GM23338 (cell line): ENCODE results near the gene SLC6A7. TPM values are rescaled to one million over a fixed set of nuclear protein-coding genes. Genes with fewer than 3 reads are reported as not detected.

Experiments used
- ATAC-seq: fragments of 200-7000 bp; cut with Tn5 transposase; 3 replicates; pipeline ENCODE4 v1.9.1; 2020
- DNase-seq: peaks from one replicate; pipeline ENCODE4 v3.0.0-alpha.2; 2015; ENCODE audit warnings: low spot score
- H2AFZ ChIP-seq: fragments of 200-600 bp; sonication (generic); 2 replicates; pipeline ENCODE4 v1.8.0; 2016; ENCODE audit warnings: antibody characterized with exemption, mild to moderate bottlenecking, moderate library complexity
- H3F3A ChIP-seq: fragments of 200-600 bp; sonication (generic); replicated peaks from 2 replicates; pipeline ENCODE4 v1.8.0; 2017; ENCODE audit warnings: antibody characterized with exemption, mixed run types, low read depth
- H3K27ac ChIP-seq: fragments of 200-600 bp; sonication (generic); 2 replicates; pipeline ENCODE4 v1.6.1; 2016; ENCODE audit warnings: low read depth
- H3K27me3 ChIP-seq: fragments of 200-600 bp; sonication (generic); 2 replicates; pipeline ENCODE4 v1.8.0; 2016; ENCODE audit warnings: mild to moderate bottlenecking, mixed run types, moderate library complexity; ENCODE audit not compliant: insufficient read depth
- H3K36me3 ChIP-seq: fragments of 200-600 bp; sonication (generic); 2 replicates; pipeline ENCODE4 v1.8.0; 2016; ENCODE audit warnings: mild to moderate bottlenecking; ENCODE audit not compliant: insufficient read depth
- H3K4me1 ChIP-seq: fragments of 200-600 bp; sonication (generic); 2 replicates; pipeline ENCODE4 v1.8.0; 2016; ENCODE audit warnings: mild to moderate bottlenecking, moderate library complexity; ENCODE audit not compliant: insufficient read depth
- H3K4me2 ChIP-seq: fragments of 200-600 bp; sonication (generic); 2 replicates; pipeline ENCODE4 v1.7.1; 2017; ENCODE audit warnings: mixed run types
- H3K4me3 ChIP-seq: fragments of 200-600 bp; sonication (generic); 2 replicates; pipeline ENCODE4 v1.6.1; 2016; ENCODE audit warnings: mixed run types
- H3K79me2 ChIP-seq: fragments of 200-600 bp; sonication (generic); replicated peaks from 2 replicates; pipeline ENCODE4 v1.8.0; 2017; ENCODE audit warnings: mild to moderate bottlenecking; ENCODE audit not compliant: insufficient read depth
- H3K9me2 ChIP-seq: fragments of 200-600 bp; sonication (generic); 2 replicates; pipeline ENCODE4 v1.8.0; 2017; ENCODE audit not compliant: insufficient read depth
- H4K20me1 ChIP-seq: fragments of 200-600 bp; sonication (generic); replicated peaks from 2 replicates; pipeline ENCODE4 v1.8.0; 2017; ENCODE audit warnings: mild to moderate bottlenecking; ENCODE audit not compliant: insufficient read depth
- H3K27ac Mint-ChIP-seq: 2 replicates; pipeline ENCODE4 v1.8.0; 2020; ENCODE audit warnings: inconsistent platforms, mild to moderate bottlenecking, moderate library complexity, mixed read lengths
- H3K27me3 Mint-ChIP-seq: 3 replicates; pipeline ENCODE4 v1.8.0; 2022; ENCODE audit warnings: low read depth, mild to moderate bottlenecking, moderate library complexity, mixed read lengths, inconsistent platforms; ENCODE audit not compliant: insufficient read depth, poor library complexity
- H3K36me3 Mint-ChIP-seq: 3 replicates; pipeline ENCODE4 v1.8.0; 2021; ENCODE audit warnings: low read depth, mild to moderate bottlenecking, inconsistent platforms, moderate library complexity, mixed read lengths
- H3K4me1 Mint-ChIP-seq: 3 replicates; pipeline ENCODE4 v1.8.0; 2020; ENCODE audit warnings: mild to moderate bottlenecking, inconsistent platforms, mixed read lengths
- H3K4me3 Mint-ChIP-seq: 3 replicates; pipeline ENCODE4 v1.8.0; 2021; ENCODE audit warnings: moderate library complexity, mild to moderate bottlenecking, inconsistent platforms, mixed read lengths
- H3K9me3 Mint-ChIP-seq: 3 replicates; pipeline ENCODE4 v1.8.0; 2020; ENCODE audit warnings: moderate library complexity, mild to moderate bottlenecking, inconsistent platforms, mixed read lengths
- CREB1 ChIP-seq: fragments of 250-450 bp; sonication (Bioruptor Pico); IDR thresholded peaks from 2 replicates; pipeline ENCODE4 v1.5.0; 2020; ENCODE audit warnings: low read depth, mild to moderate bottlenecking, moderate library complexity
- CTCF ChIP-seq, 2 experiments: fragments of 200-600 bp in 1 of 2; sonication (generic) in 1 of 2; conservative IDR thresholded peaks; 2 replicates each; pipeline versions ENCODE4 v1.5.1 to v1.6.1; 2016 to 2017; ENCODE audit warnings: antibody characterized with exemption in 2 of 2, low read depth in 2 of 2, mild to moderate bottlenecking in 2 of 2, moderate library complexity in 1 of 2
- ETS1 ChIP-seq: IDR thresholded peaks from 2 replicates; pipeline ENCODE4 v1.6.1; 2016; ENCODE audit warnings: antibody characterized with exemption
- EZH2 ChIP-seq: fragments of 200-600 bp; sonication (generic); IDR thresholded peaks from one replicate; pipeline ENCODE4 v1.8.0; 2017; ENCODE audit warnings: antibody characterized with exemption, mild to moderate bottlenecking, low read depth; ENCODE audit not compliant: unreplicated experiment
- EZH2phosphoT487 ChIP-seq: fragments of 200-600 bp; sonication (generic); IDR thresholded peaks from one replicate; pipeline ENCODE4 v1.8.1; 2018; ENCODE audit warnings: antibody characterized with exemption; ENCODE audit not compliant: unreplicated experiment
- JUNB ChIP-seq: IDR thresholded peaks from one replicate; pipeline ENCODE4 v1.6.1; 2016; ENCODE audit warnings: antibody characterized with exemption; ENCODE audit not compliant: unreplicated experiment
- NANOG ChIP-seq: IDR thresholded peaks from 2 replicates; pipeline ENCODE4 v1.6.1; 2016; ENCODE audit warnings: antibody characterized with exemption, borderline replicate concordance
- POLR2AphosphoS5 ChIP-seq: IDR thresholded peaks from 2 replicates; pipeline ENCODE4 v1.6.1; 2016; ENCODE audit warnings: antibody characterized with exemption, low read depth
- STAT1 ChIP-seq: IDR thresholded peaks from one replicate; pipeline ENCODE4 v1.6.1; 2016; ENCODE audit warnings: antibody characterized with exemption; ENCODE audit not compliant: unreplicated experiment
- ZNF114 ChIP-seq: fragments of 250-450 bp; sonication (Bioruptor Pico); IDR thresholded peaks from 2 replicates; pipeline ENCODE4 v1.5.0; 2020; ENCODE audit warnings: mild to moderate bottlenecking, moderate library complexity
- ZNF331 ChIP-seq: fragments of 250-450 bp; sonication (Bioruptor Pico); IDR thresholded peaks from 2 replicates; pipeline ENCODE4 v1.5.0; 2020; ENCODE audit warnings: low read depth, mild to moderate bottlenecking, moderate library complexity
- polyA plus RNA-seq: library from polyadenylated mRNA; unstranded; fragments of >200 nt; fragmentation: Nextera tagmentation; extraction: Ambion mirVana; gene quantifications from 2 replicates; pipeline ENCODE4 v1.2.1, GENCODE V29; 2016
- total RNA-seq: library from RNA; depleted of rRNA; stranded (reverse); fragments of >200 nt; shearing (Covaris generic); gene quantifications from 2 replicates; pipeline ENCODE4 v1.2.3, GENCODE V29; 2014
- TF ChIP-seq, protein P1 (sequence below): IDR thresholded peaks from one replicate; pipeline ENCODE4 v1.6.1; 2018; ENCODE audit warnings: antibody characterized with exemption; ENCODE audit not compliant: unreplicated experiment
- TF ChIP-seq, protein P2 (sequence below): fragments of 250-450 bp; sonication (Bioruptor Pico); IDR thresholded peaks from 2 replicates; pipeline ENCODE4 v1.5.0; 2020; ENCODE audit warnings: mild to moderate bottlenecking, moderate library complexity

The SLC6A7 gene
- total and polyA plus RNA-seq, 2 experiments from 2014 or later, result not detected

DNA sequence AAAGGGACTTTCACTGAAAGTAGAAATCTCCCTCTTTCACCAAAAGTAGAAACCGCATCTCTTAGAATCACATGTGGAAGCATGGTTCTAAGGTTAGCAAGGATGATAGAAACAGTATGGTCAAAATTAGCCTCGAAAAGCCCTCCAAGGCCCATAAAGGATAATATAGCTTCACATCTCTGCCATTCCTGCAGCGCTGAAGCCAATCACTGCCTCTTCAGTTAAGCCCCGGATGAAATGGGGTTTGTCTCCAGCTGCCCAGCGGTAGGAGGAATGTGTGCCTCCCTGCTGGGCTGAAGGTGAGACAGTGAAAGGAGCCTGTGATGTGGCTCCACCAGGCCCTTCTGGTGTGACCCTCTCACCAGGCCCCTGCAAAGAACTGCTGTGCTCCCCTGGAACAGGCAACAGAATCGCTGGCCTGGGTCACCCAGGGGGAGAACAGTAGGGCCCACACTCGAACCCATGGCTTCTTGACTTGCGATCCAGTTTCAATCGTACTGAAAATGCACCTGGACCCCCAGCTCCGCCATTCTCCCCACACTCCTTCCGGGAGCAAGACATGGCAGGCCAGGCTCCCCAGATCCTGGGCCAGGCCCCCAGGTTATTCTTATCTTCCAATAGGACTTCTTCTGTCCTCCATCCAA lies 52.5 kb downstream of the SLC6A7 start:
- H3K9me2 ChIP-seq, result no peaks in the 10 kb centered on the region
- H3K36me3 Mint-ChIP-seq, result no peaks in the 10 kb centered on the region
- no peaks in the 10 kb centered on the region for H4K20me1 ChIP-seq
- no peak overlapping the region for H3K27ac ChIP-seq
- H3K9me3 Mint-ChIP-seq, result no peaks in the 10 kb centered on the region
- no peak overlapping the region for H3K27ac Mint-ChIP-seq
- no peaks in the 10 kb centered on the region for H3K4me1 ChIP-seq
- no peak overlapping the region for H3K4me2 ChIP-seq
- H3K4me1 Mint-ChIP-seq, result peaks cover 3% of the 10 kb centered on the region; the same call in 1 of the 3 replicates
- TF ChIP-seq EZH2, result no peak
- no peak for TF ChIP-seq STAT1
- no peak for TF ChIP-seq ZNF114
- TF ChIP-seq ETS1, result no peak
- TF ChIP-seq EZH2phosphoT487, result no peak
- TF ChIP-seq, protein P1, sequence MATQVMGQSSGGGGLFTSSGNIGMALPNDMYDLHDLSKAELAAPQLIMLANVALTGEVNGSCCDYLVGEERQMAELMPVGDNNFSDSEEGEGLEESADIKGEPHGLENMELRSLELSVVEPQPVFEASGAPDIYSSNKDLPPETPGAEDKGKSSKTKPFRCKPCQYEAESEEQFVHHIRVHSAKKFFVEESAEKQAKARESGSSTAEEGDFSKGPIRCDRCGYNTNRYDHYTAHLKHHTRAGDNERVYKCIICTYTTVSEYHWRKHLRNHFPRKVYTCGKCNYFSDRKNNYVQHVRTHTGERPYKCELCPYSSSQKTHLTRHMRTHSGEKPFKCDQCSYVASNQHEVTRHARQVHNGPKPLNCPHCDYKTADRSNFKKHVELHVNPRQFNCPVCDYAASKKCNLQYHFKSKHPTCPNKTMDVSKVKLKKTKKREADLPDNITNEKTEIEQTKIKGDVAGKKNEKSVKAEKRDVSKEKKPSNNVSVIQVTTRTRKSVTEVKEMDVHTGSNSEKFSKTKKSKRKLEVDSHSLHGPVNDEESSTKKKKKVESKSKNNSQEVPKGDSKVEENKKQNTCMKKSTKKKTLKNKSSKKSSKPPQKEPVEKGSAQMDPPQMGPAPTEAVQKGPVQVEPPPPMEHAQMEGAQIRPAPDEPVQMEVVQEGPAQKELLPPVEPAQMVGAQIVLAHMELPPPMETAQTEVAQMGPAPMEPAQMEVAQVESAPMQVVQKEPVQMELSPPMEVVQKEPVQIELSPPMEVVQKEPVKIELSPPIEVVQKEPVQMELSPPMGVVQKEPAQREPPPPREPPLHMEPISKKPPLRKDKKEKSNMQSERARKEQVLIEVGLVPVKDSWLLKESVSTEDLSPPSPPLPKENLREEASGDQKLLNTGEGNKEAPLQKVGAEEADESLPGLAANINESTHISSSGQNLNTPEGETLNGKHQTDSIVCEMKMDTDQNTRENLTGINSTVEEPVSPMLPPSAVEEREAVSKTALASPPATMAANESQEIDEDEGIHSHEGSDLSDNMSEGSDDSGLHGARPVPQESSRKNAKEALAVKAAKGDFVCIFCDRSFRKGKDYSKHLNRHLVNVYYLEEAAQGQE, result no peak
- TF ChIP-seq JUNB, result no peak
- TF ChIP-seq NANOG, result no peak
- TF ChIP-seq ZNF331 (CRISPR knock-in tag), result no peak
- TF ChIP-seq, protein P2, sequence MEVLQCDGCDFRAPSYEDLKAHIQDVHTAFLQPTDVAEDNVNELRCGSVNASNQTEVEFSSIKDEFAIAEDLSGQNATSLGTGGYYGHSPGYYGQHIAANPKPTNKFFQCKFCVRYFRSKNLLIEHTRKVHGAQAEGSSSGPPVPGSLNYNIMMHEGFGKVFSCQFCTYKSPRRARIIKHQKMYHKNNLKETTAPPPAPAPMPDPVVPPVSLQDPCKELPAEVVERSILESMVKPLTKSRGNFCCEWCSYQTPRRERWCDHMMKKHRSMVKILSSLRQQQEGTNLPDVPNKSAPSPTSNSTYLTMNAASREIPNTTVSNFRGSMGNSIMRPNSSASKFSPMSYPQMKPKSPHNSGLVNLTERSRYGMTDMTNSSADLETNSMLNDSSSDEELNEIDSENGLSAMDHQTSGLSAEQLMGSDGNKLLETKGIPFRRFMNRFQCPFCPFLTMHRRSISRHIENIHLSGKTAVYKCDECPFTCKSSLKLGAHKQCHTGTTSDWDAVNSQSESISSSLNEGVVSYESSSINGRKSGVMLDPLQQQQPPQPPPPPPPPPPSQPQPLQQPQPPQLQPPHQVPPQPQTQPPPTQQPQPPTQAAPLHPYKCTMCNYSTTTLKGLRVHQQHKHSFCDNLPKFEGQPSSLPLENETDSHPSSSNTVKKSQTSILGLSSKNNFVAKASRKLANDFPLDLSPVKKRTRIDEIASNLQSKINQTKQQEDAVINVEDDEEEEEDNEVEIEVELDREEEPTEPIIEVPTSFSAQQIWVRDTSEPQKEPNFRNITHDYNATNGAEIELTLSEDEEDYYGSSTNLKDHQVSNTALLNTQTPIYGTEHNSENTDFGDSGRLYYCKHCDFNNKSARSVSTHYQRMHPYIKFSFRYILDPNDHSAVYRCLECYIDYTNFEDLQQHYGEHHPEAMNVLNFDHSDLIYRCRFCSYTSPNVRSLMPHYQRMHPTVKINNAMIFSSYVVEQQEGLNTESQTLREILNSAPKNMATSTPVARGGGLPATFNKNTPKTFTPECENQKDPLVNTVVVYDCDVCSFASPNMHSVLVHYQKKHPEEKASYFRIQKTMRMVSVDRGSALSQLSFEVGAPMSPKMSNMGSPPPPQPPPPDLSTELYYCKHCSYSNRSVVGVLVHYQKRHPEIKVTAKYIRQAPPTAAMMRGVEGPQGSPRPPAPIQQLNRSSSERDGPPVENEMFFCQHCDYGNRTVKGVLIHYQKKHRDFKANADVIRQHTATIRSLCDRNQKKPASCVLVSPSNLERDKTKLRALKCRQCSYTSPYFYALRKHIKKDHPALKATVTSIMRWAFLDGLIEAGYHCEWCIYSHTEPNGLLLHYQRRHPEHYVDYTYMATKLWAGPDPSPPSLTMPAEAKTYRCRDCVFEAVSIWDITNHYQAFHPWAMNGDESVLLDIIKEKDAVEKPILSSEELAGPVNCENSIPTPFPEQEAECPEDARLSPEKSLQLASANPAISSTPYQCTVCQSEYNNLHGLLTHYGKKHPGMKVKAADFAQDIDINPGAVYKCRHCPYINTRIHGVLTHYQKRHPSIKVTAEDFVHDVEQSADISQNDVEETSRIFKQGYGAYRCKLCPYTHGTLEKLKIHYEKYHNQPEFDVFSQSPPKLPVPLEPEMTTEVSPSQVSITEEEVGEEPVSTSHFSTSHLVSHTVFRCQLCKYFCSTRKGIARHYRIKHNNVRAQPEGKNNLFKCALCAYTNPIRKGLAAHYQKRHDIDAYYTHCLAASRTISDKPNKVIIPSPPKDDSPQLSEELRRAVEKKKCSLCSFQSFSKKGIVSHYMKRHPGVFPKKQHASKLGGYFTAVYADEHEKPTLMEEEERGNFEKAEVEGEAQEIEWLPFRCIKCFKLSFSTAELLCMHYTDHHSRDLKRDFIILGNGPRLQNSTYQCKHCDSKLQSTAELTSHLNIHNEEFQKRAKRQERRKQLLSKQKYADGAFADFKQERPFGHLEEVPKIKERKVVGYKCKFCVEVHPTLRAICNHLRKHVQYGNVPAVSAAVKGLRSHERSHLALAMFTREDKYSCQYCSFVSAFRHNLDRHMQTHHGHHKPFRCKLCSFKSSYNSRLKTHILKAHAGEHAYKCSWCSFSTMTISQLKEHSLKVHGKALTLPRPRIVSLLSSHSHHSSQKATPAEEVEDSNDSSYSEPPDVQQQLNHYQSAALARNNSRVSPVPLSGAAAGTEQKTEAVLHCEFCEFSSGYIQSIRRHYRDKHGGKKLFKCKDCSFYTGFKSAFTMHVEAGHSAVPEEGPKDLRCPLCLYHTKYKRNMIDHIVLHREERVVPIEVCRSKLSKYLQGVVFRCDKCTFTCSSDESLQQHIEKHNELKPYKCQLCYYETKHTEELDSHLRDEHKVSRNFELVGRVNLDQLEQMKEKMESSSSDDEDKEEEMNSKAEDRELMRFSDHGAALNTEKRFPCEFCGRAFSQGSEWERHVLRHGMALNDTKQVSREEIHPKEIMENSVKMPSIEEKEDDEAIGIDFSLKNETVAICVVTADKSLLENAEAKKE, result no peak
- TF ChIP-seq CREB1, result no peak
- no peak for TF ChIP-seq CTCF (conservative IDR thresholded peaks at IDR 0.05; ENCODE audit: low read depth in 2 of 2)
- no peak for TF ChIP-seq POLR2AphosphoS5
- H3K27me3 ChIP-seq, result no peaks in the 10 kb centered on the region
- no peaks in the 10 kb centered on the region for H3F3A ChIP-seq
- H3K27me3 Mint-ChIP-seq, result peaks cover 4% of the 10 kb centered on the region
- DNase-seq, result no peak
- no peaks in the 10 kb centered on the region for H3K79me2 ChIP-seq
- no peaks in the 10 kb centered on the region for H3K36me3 ChIP-seq
- peak; percentile 27; the same call in 2 of the 3 replicates for ATAC-seq
- no peak overlapping the region for H3K4me3 ChIP-seq
- no peak overlapping the region for H2AFZ ChIP-seq
- H3K4me3 Mint-ChIP-seq, result no peak overlapping the region
